HG02840 (cell line): Measurements from ENCODE around the gene WIZ.

Source experiments
- ATAC-seq: cut with Tn5 transposase; IDR thresholded peaks from one replicate; pipeline ENCODE4 v1.9.1; 2021; ENCODE audit warnings: mild to moderate bottlenecking, moderate library complexity, moderate number of reproducible peaks; ENCODE audit not compliant: unreplicated experiment, low FRiP score

WIZ gene

GRCh38 chr19:15431396-15432017 is 18.2 kb downstream of the WIZ start:
- ATAC-seq: no peak

- no peak for ATAC-seq
Measured at GRCh38 chr19:15430526-15431120, 19.1 kb downstream of the WIZ start.

GRCh38 chr19:15429825-15430467 is 19.8 kb downstream of the WIZ start:
- ATAC-seq: no peak

GRCh38 chr19:15428956-15429824 is 20.6 kb downstream of the WIZ start:
- ATAC-seq: no peak

- no peak for ATAC-seq
Measured at GRCh38 chr19:15427991-15428471, 21.7 kb downstream of the WIZ start.

- no peak for ATAC-seq
Measured at GRCh38 chr19:15427350-15427700, 22.4 kb downstream of the WIZ start.

- no peak for ATAC-seq
Measured at GRCh38 chr19:15426485-15427349, 23.0 kb downstream of the WIZ start.

GRCh38 chr19:15425321-15425950 is 24.3 kb downstream of the WIZ start:
- ATAC-seq: no peak

- ATAC-seq: no peak
Measured at GRCh38 chr19:15424692-15425272, 25.0 kb downstream of the WIZ start.

GRCh38 chr19:15424121-15424520 is 25.6 kb downstream of the WIZ start:
- ATAC-seq: no peak

- no peak for ATAC-seq
Measured at GRCh38 chr19:15423130-15423529, 26.6 kb downstream of the WIZ start.

GRCh38 chr19:15422296-15423075 is 27.3 kb downstream of the WIZ start:
- no peak for ATAC-seq

GRCh38 chr19:15421721-15422260 is 28.0 kb downstream of the WIZ start:
- no peak for ATAC-seq

- no peak for ATAC-seq
Measured at GRCh38 chr19:15421136-15421695, 28.5 kb downstream of the WIZ start.

- ATAC-seq: no peak
Measured at GRCh38 chr19:15419413-15420025, 30.2 kb downstream of the WIZ start.

- peak; percentile 93 for ATAC-seq
Measured at GRCh38 chr19:15418579-15419412, 31.0 kb downstream of the WIZ start, which contains the start of gene AKAP8L. AKAP8L (minus strand) TSS chr19:15418988; CDS start chr19:15418923, 65 bp downstream.

- ATAC-seq: no peak
Measured at GRCh38 chr19:15418231-15418578, 31.6 kb downstream of the WIZ start.
